ENCODE measurements around the gene WDR87. TPM values are rescaled to one million over a fixed set of nuclear protein-coding genes. Genes with fewer than 3 reads are reported as not detected.

The WDR87 gene
- total and polyA plus RNA-seq, 4 donors: not detected

GRCh38 chr19:37929355-37929923, 23.0 kb upstream of the WDR87 start:
- no peak overlapping the region for H3K27ac ChIP-seq (ENCODE audit: low read depth in 1 of 2, low read length in 2 of 2)
- peaks cover 10 to 45% (median 38%) of the 10 kb centered on the region in 4 donors for H3K4me1 ChIP-seq (ENCODE audit: control insufficient read depth in 4 of 4, insufficient read depth in 4 of 4, low read length in 3 of 4)
- DNase-seq (ENCODE audit: low spot score): no peak
- TF ChIP-seq REST (IDR thresholded peaks at IDR 0.05) (no peak), JUND (IDR thresholded peaks at IDR 0.05) (no peak), YY1 (IDR thresholded peaks at IDR 0.05) (no peak), HNF4A (conservative IDR thresholded peaks at IDR 0.05) (no peak), ATF3 (IDR thresholded peaks at IDR 0.05) (no peak), FOXA1 (IDR thresholded peaks at IDR 0.05) (no peak), MAX (IDR thresholded peaks at IDR 0.05) (no peak), HNF4G (IDR thresholded peaks at IDR 0.05) (no peak), EGR1 (IDR thresholded peaks at IDR 0.05; ENCODE audit: low read depth in 2 of 2) (no peak), RAD21 (IDR thresholded peaks at IDR 0.05) (no peak), FOXA2 (IDR thresholded peaks at IDR 0.05) (no peak), ZBTB33 (IDR thresholded peaks at IDR 0.05) (no peak)
- H3K4me3 ChIP-seq (ENCODE audit: low read depth in 1 of 3, low read length in 3 of 3): no peak overlapping the region
- H3K27me3 ChIP-seq (ENCODE audit: control insufficient read depth in 4 of 4, insufficient read depth in 4 of 4, low read length in 3 of 4): no peaks in the 10 kb centered on the region
- no peaks in the 10 kb centered on the region for H3K9me3 ChIP-seq (ENCODE audit: control insufficient read depth in 4 of 4, low read length in 3 of 4)
- H3K36me3 ChIP-seq (ENCODE audit: control insufficient read depth in 4 of 4, insufficient read depth in 3 of 4, low read depth in 1 of 4, low read length in 3 of 4): no peaks in the 10 kb centered on the region
- no peak overlapping the region for H3K9ac ChIP-seq (ENCODE audit: low read depth in 1 of 2, low read length in 2 of 2)
- 86% methylated on average over 4 of the region's 4 CpGs for WGBS

GRCh38 chr19:37928527-37929286, 22.3 kb upstream of the WDR87 start:
- no peak for TF ChIP-seq FOXA2 (IDR thresholded peaks at IDR 0.05)
- TF ChIP-seq MAX (IDR thresholded peaks at IDR 0.05): no peak
- no peak for TF ChIP-seq GABPA (IDR thresholded peaks at IDR 0.05 in 1 of 2, conservative IDR thresholded peaks at IDR 0.05 in 1 of 2)
- TF ChIP-seq TAF1 (conservative IDR thresholded peaks at IDR 0.05): no peak
- TF ChIP-seq ZBTB33 (IDR thresholded peaks at IDR 0.05): no peak
- no peak for TF ChIP-seq ATF3 (IDR thresholded peaks at IDR 0.05)
- no peak for DNase-seq (ENCODE audit: low spot score)
- Histone ChIP-seq H3K4me1 (ENCODE audit: control insufficient read depth in 4 of 4, insufficient read depth in 4 of 4, low read length in 3 of 4) (peaks cover 8 to 37% (median 31%) of the 10 kb centered on the region in 4 donors), H3K4me3 (ENCODE audit: low read depth in 1 of 3, low read length in 3 of 3) (no peak overlapping the region), H3K27me3 (ENCODE audit: control insufficient read depth in 4 of 4, insufficient read depth in 4 of 4, low read length in 3 of 4) (no peaks in the 10 kb centered on the region), H3K9ac (ENCODE audit: low read depth in 1 of 2, low read length in 2 of 2) (no peak overlapping the region), H3K27ac (ENCODE audit: low read depth in 1 of 2, low read length in 2 of 2) (no peak overlapping the region), H3K9me3 (ENCODE audit: control insufficient read depth in 4 of 4, low read length in 3 of 4) (no peaks in the 10 kb centered on the region), H3K36me3 (ENCODE audit: control insufficient read depth in 4 of 4, insufficient read depth in 3 of 4, low read depth in 1 of 4, low read length in 3 of 4) (no peaks in the 10 kb centered on the region)
- 61% methylated on average over 5 of the region's 5 CpGs for WGBS
